Cardiac fibroblast (primary cell): ENCODE measurements around the gene KRT77.

Experiments used
- DNase-seq, 2 donors: peaks; one replicate each; pipeline versions ENCODE4 v3.0.0 to v3.0.0-alpha.2; 2010; ENCODE audit warnings: low read depth in 2 of 2
- H3K4me3 ChIP-seq, 2 donors: replicated peaks in 1 of 2; 1 replicate in 1 of 2; 2 replicates in 1 of 2; pipeline ENCODE4 v1.5.1; 2011; ENCODE audit warnings: low read depth in 2 of 2, low read length in 2 of 2, mild to moderate bottlenecking in 2 of 2, moderate library complexity in 1 of 2
- TF ChIP-seq, protein P1 (sequence below): IDR thresholded peaks from one replicate; pipeline ENCODE4 v1.5.1; 2011; ENCODE audit warnings: low read depth, mild to moderate bottlenecking, low read length, inconsistent platforms

Gene KRT77

DNA sequence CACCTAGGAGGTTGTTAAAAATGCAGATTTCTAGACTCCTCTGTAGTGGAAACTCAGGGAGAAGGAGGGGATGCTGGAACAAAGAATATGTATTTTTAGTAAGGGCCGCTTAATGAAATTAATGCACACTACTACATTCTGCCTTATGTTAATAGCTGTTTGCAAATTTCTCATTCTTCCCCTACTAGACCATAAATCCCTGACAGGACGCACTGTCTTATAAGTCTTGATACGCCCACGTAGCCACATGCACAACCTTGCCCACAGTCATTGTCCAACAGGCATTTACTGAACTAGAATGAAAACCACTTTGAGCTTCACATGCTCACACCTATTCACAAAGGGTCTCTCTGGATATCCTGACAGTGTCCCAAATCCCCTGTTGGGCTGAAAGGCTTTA is 61.9 kb downstream of the KRT77 start:
- TF ChIP-seq, protein P1, sequence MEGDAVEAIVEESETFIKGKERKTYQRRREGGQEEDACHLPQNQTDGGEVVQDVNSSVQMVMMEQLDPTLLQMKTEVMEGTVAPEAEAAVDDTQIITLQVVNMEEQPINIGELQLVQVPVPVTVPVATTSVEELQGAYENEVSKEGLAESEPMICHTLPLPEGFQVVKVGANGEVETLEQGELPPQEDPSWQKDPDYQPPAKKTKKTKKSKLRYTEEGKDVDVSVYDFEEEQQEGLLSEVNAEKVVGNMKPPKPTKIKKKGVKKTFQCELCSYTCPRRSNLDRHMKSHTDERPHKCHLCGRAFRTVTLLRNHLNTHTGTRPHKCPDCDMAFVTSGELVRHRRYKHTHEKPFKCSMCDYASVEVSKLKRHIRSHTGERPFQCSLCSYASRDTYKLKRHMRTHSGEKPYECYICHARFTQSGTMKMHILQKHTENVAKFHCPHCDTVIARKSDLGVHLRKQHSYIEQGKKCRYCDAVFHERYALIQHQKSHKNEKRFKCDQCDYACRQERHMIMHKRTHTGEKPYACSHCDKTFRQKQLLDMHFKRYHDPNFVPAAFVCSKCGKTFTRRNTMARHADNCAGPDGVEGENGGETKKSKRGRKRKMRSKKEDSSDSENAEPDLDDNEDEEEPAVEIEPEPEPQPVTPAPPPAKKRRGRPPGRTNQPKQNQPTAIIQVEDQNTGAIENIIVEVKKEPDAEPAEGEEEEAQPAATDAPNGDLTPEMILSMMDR: no peak
- no peak for DNase-seq
- no peak overlapping the region for H3K4me3 ChIP-seq
